AG09309 (cell line): Measurements from ENCODE around the gene GLIPR1.
A peak's percentile ranks its signal among the peaks of the same experiment; 100 is the strongest.
"Not testable (repeated sequence)": the region's sequence is repeated elsewhere in the genome, so short reads cannot be mapped to it uniquely, and the experiment has no call there.

ENCODE experiments used
- DNase-seq: peaks from one replicate; pipeline ENCODE4 v3.0.0-alpha.2; 2010; ENCODE audit warnings: low read depth
- H3K4me3 ChIP-seq: 2 replicates; pipeline ENCODE4 v1.5.1; 2011; ENCODE audit warnings: mild to moderate bottlenecking, low read depth, low read length, moderate library complexity; ENCODE audit not compliant: control insufficient read depth
- CTCF ChIP-seq: IDR thresholded peaks from 2 replicates; pipeline ENCODE4 v1.5.1; 2011; ENCODE audit warnings: mild to moderate bottlenecking, low read depth, low read length, inconsistent platforms; ENCODE audit not compliant: insufficient read depth, control insufficient read depth; ENCODE audit errors: missing control alignments

Gene GLIPR1

GRCh38 chr12:75483431-75483830 is 2.9 kb downstream of the GLIPR1 start:
- TF ChIP-seq CTCF, result no peak
- DNase-seq, result no peak
- H3K4me3 ChIP-seq, result no peak overlapping the region

GRCh38 chr12:75484450-75484849 is 3.9 kb downstream of the GLIPR1 start:
- not testable (repeated sequence) for H3K4me3 ChIP-seq, DNase-seq

GRCh38 chr12:75487308-75487707 is 6.8 kb downstream of the GLIPR1 start:
- no peak overlapping the region for H3K4me3 ChIP-seq
- no peak for DNase-seq
- no peak for TF ChIP-seq CTCF

GRCh38 chr12:75488553-75488952 is 8.0 kb downstream of the GLIPR1 start:
- peak; percentile 62 for TF ChIP-seq CTCF
- H3K4me3 ChIP-seq, result no peak overlapping the region
- no peak for DNase-seq

- H3K4me3 ChIP-seq, result no peak overlapping the region
- no peak for TF ChIP-seq CTCF
- DNase-seq, result no peak
Observed at GRCh38 chr12:75489187-75489586, 8.6 kb downstream of the GLIPR1 start.

GRCh38 chr12:75489613-75490210 is 9.2 kb downstream of the GLIPR1 start:
- H3K4me3 ChIP-seq, result no peak overlapping the region
- no peak for DNase-seq
- no peak for TF ChIP-seq CTCF

GRCh38 chr12:75491169-75491568 is 10.6 kb downstream of the GLIPR1 start:
- TF ChIP-seq CTCF, result no peak
- H3K4me3 ChIP-seq, result no peak overlapping the region
- DNase-seq, result no peak
